HG02870 (cell line): ENCODE measurements around the gene ARHGEF11.

ENCODE experiments used
- ATAC-seq: cut with Tn5 transposase; IDR thresholded peaks from one replicate; pipeline ENCODE4 v1.9.1; 2021; ENCODE audit warnings: mild to moderate bottlenecking, moderate library complexity; ENCODE audit not compliant: unreplicated experiment

The ARHGEF11 gene

GRCh38 chr1:156956333-156956732 is 89.2 kb downstream of the ARHGEF11 start:
- no peak for ATAC-seq

DNA sequence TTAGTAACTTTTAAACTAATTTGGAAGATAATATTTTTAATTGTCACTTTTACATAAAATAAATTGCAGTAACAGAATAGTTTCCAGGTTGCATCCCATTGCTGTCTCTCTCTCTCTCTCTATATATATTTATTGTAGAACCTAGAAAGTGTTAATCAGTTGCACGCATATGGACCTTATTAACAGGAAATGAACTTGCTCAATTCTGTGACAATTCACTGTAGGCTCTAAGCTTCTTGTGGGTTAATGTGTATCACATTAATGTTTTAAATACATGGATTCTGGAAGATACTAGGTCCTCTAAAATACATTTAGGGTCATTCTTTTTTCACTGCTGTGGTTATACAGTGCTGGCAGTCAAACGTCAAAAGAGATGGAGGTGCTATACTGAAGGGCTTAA is 92.0 kb downstream of the ARHGEF11 start:
- ATAC-seq: no peak

- ATAC-seq: no peak
Observed at GRCh38 chr1:156951371-156951770, 94.2 kb downstream of the ARHGEF11 start.

GRCh38 chr1:156949127-156949526 is 96.4 kb downstream of the ARHGEF11 start:
- ATAC-seq: no peak

DNA sequence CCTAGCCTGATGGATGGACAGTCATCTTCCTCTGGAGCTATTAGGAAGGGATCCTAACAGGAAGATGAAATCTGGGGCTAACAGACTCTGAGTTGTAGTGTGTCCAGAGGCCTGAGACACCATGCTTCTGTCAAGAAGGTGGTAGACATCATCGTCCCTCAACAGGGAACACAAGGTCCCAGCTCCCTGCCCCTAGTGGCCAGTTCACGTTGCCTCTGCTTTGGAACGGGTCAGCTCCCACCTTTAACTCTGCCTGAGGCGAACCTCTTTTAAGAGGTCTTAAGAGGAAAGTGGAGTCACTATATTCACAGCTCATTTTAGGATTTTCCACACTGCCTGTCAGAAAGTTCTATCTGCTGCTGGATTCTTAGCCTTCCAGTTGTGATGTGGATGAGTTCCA is 96.8 kb downstream of the ARHGEF11 start:
- ATAC-seq: no peak

DNA sequence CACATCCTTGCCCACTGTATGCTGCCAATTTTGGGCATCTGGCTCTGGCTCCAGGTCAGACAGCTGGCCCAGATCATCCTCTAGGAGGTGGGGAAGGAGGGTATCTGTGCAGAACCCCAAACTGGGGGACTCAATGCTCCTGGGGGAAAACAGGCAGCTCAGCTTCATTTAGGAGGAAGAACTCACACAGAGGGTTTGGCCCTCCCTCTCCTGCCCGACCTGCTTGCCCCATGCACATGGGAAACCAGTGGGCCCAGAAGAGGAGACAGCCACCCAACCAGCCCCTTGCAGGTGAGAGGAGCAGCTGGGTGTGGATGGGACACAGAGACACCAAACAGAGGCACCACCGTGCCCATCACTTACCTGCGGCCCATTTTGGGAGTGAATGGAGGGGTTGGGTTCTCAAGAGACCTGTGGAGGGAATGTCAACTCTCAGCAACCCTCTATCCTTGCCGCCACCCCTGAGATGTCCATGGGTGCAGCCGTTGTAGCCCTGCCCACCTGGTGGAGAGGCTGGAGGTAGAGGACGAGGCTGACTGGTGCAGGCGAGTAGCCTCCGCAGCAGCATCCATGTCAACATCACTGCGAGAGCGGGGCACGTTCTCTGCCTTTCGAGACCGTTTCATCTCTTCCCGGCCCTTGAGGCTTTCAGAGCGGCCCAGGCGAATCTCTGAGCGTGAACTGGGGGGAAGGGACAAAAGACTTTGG is 97.6 kb downstream of the ARHGEF11 start:
- no peak for ATAC-seq

GRCh38 chr1:156947127-156947526 is 98.4 kb downstream of the ARHGEF11 start:
- no peak for ATAC-seq

- ATAC-seq: no peak
Observed at GRCh38 chr1:156945881-156946661, 99.5 kb downstream of the ARHGEF11 start.

DNA sequence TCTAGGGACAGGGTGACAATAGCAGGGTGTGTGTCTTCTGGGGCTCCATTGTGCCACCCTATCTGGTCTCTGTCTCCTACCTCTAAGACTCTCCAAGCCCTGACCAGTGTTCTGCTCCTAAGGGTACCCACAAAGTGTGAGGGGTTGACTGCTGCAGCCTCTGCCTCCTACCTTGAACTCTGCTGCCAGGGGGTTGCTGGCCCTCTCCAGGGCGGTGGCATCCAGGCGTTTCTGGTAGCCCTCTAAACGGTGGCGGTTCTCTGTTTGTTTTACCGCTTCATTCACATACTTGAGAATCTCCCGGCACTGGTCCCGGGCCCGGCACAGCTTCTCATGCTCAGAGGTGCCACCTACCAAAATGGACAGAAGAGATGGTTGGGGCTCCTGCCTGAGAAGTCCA is 100.7 kb downstream of the ARHGEF11 start:
- ATAC-seq: no peak

- no peak for ATAC-seq
Observed at GRCh38 chr1:156944268-156944667, 101.3 kb downstream of the ARHGEF11 start.

GRCh38 chr1:156943756-156944155 is 101.8 kb downstream of the ARHGEF11 start:
- no peak for ATAC-seq

GRCh38 chr1:156942576-156942975 is 103.0 kb downstream of the ARHGEF11 start:
- no peak for ATAC-seq

GRCh38 chr1:156942176-156942575 is 103.4 kb downstream of the ARHGEF11 start:
- no peak for ATAC-seq

DNA sequence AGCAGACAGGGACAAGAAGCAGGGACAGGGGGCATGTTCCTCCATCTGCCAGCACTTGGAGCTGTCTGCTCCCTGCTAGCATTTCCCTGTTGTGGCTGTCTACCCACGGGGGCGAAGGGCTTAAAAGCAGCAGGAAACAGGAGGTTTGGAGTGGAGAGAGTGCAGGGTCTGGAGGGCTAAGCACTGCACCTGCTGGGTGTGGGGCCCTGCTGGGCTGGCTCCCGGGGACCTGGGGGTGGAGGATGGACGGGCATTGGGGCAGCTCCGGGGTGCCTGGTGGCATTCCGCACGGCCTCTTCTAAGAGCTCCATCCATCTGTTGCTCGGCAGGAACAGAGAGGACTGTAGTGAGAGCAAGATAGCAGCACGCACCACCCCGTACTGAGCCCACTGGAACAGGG is 103.9 kb downstream of the ARHGEF11 start:
- ATAC-seq: no peak

DNA sequence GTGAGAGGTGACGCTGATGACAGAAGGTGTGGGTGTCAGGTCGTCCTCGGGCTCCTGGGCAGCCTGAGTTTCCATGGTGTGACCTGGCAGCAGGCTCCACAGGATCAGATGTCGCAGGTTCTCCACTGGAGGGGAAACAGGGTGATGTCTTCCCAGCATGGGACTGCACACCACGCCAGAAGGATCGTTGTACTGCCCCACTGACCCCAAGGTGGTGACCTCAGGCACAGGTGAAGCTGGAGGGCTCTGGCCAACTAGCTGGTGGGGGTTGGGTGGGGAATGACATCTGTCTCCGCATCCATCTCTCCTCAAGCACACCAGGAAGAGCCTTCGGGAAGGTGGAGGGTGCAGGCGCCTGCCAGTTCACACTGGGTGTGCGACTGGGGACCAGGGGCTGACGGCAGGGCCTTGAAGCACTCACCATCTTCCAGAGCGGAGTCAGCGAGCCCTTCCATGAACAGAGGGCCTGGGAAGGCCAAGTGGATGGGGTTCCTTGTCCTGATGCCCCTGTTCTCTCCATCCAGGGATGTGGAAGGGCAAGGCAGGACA is 105.7 kb downstream of the ARHGEF11 start:
- ATAC-seq: no peak

- no peak for ATAC-seq
Observed at GRCh38 chr1:156938813-156939212, 106.7 kb downstream of the ARHGEF11 start.

- no peak for ATAC-seq
Observed at GRCh38 chr1:156937883-156938282, 107.7 kb downstream of the ARHGEF11 start.

GRCh38 chr1:156936721-156937220 is 108.8 kb downstream of the ARHGEF11 start:
- ATAC-seq: no peak

GRCh38 chr1:156936191-156936590 is 109.4 kb downstream of the ARHGEF11 start:
- no peak for ATAC-seq

GRCh38 chr1:156935505-156936128 is 109.9 kb downstream of the ARHGEF11 start:
- ATAC-seq: no peak

GRCh38 chr1:156933136-156933535 is 112.4 kb downstream of the ARHGEF11 start:
- no peak for ATAC-seq
